Activated CD4-positive, alpha-beta T cell treated with anti-CD3 and anti-CD28 coated beads for 4 hours (primary cell): Measurements from ENCODE around the gene PITPNC1.
"Not testable (repeated sequence)": the region's sequence is repeated elsewhere in the genome, so short reads cannot be mapped to it uniquely, and the experiment has no call there.

Source experiments
- DNase-seq, 2 donors: peaks; one replicate each; pipeline ENCODE4 v3.0.0-alpha.2; 2020

Gene PITPNC1

GRCh38 chr17:67401598-67402504, 24.8 kb downstream of the PITPNC1 start:
- DNase-seq: no peak

- DNase-seq: no peak
These were observed 26.0 kb downstream of the PITPNC1 start for GRCh38 chr17:67403065-67403464.

GRCh38 chr17:67403483-67403882, 26.4 kb downstream of the PITPNC1 start:
- no peak for DNase-seq

- DNase-seq: not testable (repeated sequence)
These were observed 31.4 kb downstream of the PITPNC1 start for GRCh38 chr17:67408455-67408830.

GRCh38 chr17:67411397-67411796, 34.3 kb downstream of the PITPNC1 start:
- DNase-seq: no peak

- DNase-seq: no peak
These were observed 35.0 kb downstream of the PITPNC1 start for GRCh38 chr17:67412032-67412431.

- no peak for DNase-seq
These were observed 35.9 kb downstream of the PITPNC1 start for GRCh38 chr17:67412941-67413340.

GRCh38 chr17:67413388-67413787, 36.3 kb downstream of the PITPNC1 start:
- DNase-seq: no peak

GRCh38 chr17:67414130-67414529, 37.0 kb downstream of the PITPNC1 start:
- DNase-seq: no peak

- DNase-seq: no peak
These were observed 37.5 kb downstream of the PITPNC1 start for GRCh38 chr17:67414559-67414958.

- DNase-seq: no peak
These were observed 38.2 kb downstream of the PITPNC1 start for GRCh38 chr17:67415291-67415690.

GRCh38 chr17:67417507-67417906, 40.4 kb downstream of the PITPNC1 start:
- DNase-seq: no peak

GRCh38 chr17:67420994-67421393, 43.9 kb downstream of the PITPNC1 start:
- no peak for DNase-seq

- DNase-seq: peak; percentile 61 to 69
These were observed 44.8 kb downstream of the PITPNC1 start for GRCh38 chr17:67421869-67422273.

- peak; percentile 55 to 58 for DNase-seq
These were observed 45.2 kb downstream of the PITPNC1 start for GRCh38 chr17:67422296-67422695.

- no peak for DNase-seq
These were observed 45.8 kb downstream of the PITPNC1 start for GRCh38 chr17:67422897-67423296.

GRCh38 chr17:67425571-67426160, 48.6 kb downstream of the PITPNC1 start:
- no peak for DNase-seq

GRCh38 chr17:67427424-67427823, 50.3 kb downstream of the PITPNC1 start:
- no peak for DNase-seq

GRCh38 chr17:67430515-67430914, 53.4 kb downstream of the PITPNC1 start:
- DNase-seq: not testable (repeated sequence)

- no peak for DNase-seq
These were observed 54.4 kb downstream of the PITPNC1 start for GRCh38 chr17:67431249-67432015.

GRCh38 chr17:67433248-67433924, 56.3 kb downstream of the PITPNC1 start:
- no peak for DNase-seq

GRCh38 chr17:67434061-67434525, 57.0 kb downstream of the PITPNC1 start:
- DNase-seq: peak; percentile 51 to 57

GRCh38 chr17:67435122-67435521, 58.0 kb downstream of the PITPNC1 start:
- DNase-seq: peak; percentile 49
